ENCODE data around the gene REL. TPM values are rescaled to one million over a fixed set of nuclear protein-coding genes. Genes with fewer than 3 reads are reported as not detected.
"Not testable (repeated sequence)": the region's sequence is repeated elsewhere in the genome, so short reads cannot be mapped to it uniquely, and the experiment has no call there.

The REL gene
- total RNA-seq, 6 experiments from 2014 or later, result 2.5 to 3.9 (median 3.3) TPM

GRCh38 chr2:60898567-60898966, 17.2 kb downstream of the REL start:
- Mint-ChIP-seq H3K36me3 (ENCODE audit: low read depth) (peaks cover 4% of the 10 kb centered on the region), H3K27me3 (ENCODE audit: insufficient read depth) (no peaks in the 10 kb centered on the region), H3K4me3 (no peak overlapping the region), H3K9me3 (no peaks in the 10 kb centered on the region), H3K4me1 (ENCODE audit: low read depth) (no peaks in the 10 kb centered on the region), H3K27ac (no peak overlapping the region)
- TF ChIP-seq, protein P1, sequence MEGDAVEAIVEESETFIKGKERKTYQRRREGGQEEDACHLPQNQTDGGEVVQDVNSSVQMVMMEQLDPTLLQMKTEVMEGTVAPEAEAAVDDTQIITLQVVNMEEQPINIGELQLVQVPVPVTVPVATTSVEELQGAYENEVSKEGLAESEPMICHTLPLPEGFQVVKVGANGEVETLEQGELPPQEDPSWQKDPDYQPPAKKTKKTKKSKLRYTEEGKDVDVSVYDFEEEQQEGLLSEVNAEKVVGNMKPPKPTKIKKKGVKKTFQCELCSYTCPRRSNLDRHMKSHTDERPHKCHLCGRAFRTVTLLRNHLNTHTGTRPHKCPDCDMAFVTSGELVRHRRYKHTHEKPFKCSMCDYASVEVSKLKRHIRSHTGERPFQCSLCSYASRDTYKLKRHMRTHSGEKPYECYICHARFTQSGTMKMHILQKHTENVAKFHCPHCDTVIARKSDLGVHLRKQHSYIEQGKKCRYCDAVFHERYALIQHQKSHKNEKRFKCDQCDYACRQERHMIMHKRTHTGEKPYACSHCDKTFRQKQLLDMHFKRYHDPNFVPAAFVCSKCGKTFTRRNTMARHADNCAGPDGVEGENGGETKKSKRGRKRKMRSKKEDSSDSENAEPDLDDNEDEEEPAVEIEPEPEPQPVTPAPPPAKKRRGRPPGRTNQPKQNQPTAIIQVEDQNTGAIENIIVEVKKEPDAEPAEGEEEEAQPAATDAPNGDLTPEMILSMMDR (IDR thresholded peaks at IDR 0.05), result no peak
- DNase-seq, result no peak

GRCh38 chr2:60899230-60899891, 18.0 kb downstream of the REL start:
- no peaks in the 10 kb centered on the region for H3K4me1 Mint-ChIP-seq (ENCODE audit: low read depth)
- no peak overlapping the region for H3K27ac Mint-ChIP-seq
- TF ChIP-seq, protein P1 (IDR thresholded peaks at IDR 0.05), result no peak
- peaks cover 4% of the 10 kb centered on the region for H3K36me3 Mint-ChIP-seq (ENCODE audit: low read depth)
- DNase-seq, result no peak
- H3K9me3 Mint-ChIP-seq, result no peaks in the 10 kb centered on the region
- no peak overlapping the region for H3K4me3 Mint-ChIP-seq
- H3K27me3 Mint-ChIP-seq (ENCODE audit: insufficient read depth), result no peaks in the 10 kb centered on the region

- DNase-seq, result no peak
- H3K36me3 Mint-ChIP-seq (ENCODE audit: low read depth), result peaks cover 4% of the 10 kb centered on the region
- H3K9me3 Mint-ChIP-seq, result no peaks in the 10 kb centered on the region
- no peaks in the 10 kb centered on the region for H3K27me3 Mint-ChIP-seq (ENCODE audit: insufficient read depth)
- no peak overlapping the region for H3K4me3 Mint-ChIP-seq
- TF ChIP-seq, protein P1 (IDR thresholded peaks at IDR 0.05), result no peak
- H3K27ac Mint-ChIP-seq, result no peak overlapping the region
- H3K4me1 Mint-ChIP-seq (ENCODE audit: low read depth), result no peaks in the 10 kb centered on the region
Measured at GRCh38 chr2:60899892-60900249, 18.5 kb downstream of the REL start.

DNA sequence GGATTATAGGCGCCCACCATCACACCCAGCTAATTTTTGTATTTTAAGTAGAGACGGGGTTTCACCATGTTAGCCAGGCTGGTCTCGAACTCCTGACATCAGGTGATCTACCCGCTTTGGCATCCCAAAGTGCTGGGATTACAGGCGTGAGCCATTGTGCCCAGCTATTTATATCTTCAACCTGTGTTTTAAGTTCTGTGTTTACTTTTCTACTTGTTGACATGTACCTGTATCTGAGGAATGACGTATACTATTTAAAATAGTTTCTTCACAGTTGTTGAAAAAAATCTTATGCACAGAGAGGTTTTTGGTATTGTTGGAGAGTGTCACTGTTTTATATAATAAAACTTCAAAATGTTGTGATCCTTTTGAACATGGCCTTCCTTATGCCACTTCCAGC, 19.9 kb downstream of the REL start:
- not testable (repeated sequence) for H3K27ac Mint-ChIP-seq; H3K9me3 Mint-ChIP-seq; H3K36me3 Mint-ChIP-seq (ENCODE audit: low read depth); H3K4me3 Mint-ChIP-seq; H3K27me3 Mint-ChIP-seq (ENCODE audit: insufficient read depth); DNase-seq; H3K4me1 Mint-ChIP-seq (ENCODE audit: low read depth)

GRCh38 chr2:60905867-60906266, 24.5 kb downstream of the REL start:
- not testable (repeated sequence) for H3K27ac Mint-ChIP-seq; H3K9me3 Mint-ChIP-seq; H3K4me1 Mint-ChIP-seq (ENCODE audit: low read depth); DNase-seq; H3K4me3 Mint-ChIP-seq; H3K36me3 Mint-ChIP-seq (ENCODE audit: low read depth); H3K27me3 Mint-ChIP-seq (ENCODE audit: insufficient read depth)

DNA sequence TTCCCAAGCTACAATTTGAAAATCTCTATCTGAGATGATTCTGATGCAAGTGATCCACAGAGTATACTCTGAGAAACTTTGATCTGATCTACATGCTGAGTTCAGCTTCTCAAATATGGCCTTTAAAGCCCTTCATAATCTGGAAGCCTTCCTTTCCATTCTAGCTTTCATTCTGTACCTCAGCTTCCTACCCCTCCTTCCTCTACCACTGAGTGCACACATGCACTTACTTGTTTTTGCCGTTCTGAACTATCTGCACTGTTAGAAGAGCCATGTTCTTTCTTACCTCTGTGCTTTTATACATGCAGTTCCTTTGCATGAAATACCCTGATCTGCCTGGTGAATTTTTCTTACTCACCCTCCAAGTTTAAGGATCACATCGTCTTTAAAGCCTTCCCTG, 25.0 kb downstream of the REL start:
- Mint-ChIP-seq H3K4me1 (ENCODE audit: low read depth) (no peaks in the 10 kb centered on the region), H3K9me3 (no peaks in the 10 kb centered on the region), H3K27ac (no peak overlapping the region), H3K27me3 (ENCODE audit: insufficient read depth) (no peaks in the 10 kb centered on the region), H3K36me3 (ENCODE audit: low read depth) (no peaks in the 10 kb centered on the region), H3K4me3 (no peak overlapping the region)
- DNase-seq, result no peak
- TF ChIP-seq, protein P1 (IDR thresholded peaks at IDR 0.05), result no peak

DNA sequence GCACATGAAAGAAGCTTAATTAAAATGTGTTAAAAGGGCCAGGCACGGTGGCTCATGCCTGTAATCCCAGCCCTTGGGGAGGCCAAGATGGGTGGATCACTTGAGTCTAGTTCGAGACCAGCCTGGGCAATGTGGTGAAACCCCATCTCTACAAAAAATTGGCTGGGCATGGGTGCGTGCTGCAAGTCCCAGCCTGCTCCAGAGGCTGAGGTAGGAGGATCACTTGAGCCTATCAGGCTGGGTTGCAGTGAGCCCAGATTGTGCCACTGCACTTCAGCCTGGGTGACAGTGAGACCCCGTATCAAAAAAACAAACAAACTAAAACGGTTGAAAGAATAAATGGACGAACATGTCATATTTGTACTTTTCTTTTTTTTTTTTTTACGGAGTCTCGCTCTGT, 26.0 kb downstream of the REL start:
- H3K27ac Mint-ChIP-seq, result no peak overlapping the region
- TF ChIP-seq, protein P1 (IDR thresholded peaks at IDR 0.05), result no peak
- no peaks in the 10 kb centered on the region for H3K9me3 Mint-ChIP-seq
- no peaks in the 10 kb centered on the region for H3K4me1 Mint-ChIP-seq (ENCODE audit: low read depth)
- DNase-seq, result no peak
- H3K36me3 Mint-ChIP-seq (ENCODE audit: low read depth), result no peaks in the 10 kb centered on the region
- no peak overlapping the region for H3K4me3 Mint-ChIP-seq
- no peaks in the 10 kb centered on the region for H3K27me3 Mint-ChIP-seq (ENCODE audit: insufficient read depth)
